HG03135 (cell line): ENCODE data around the gene WASHC4.
"Not testable (repeated sequence)": the region's sequence is repeated elsewhere in the genome, so short reads cannot be mapped to it uniquely, and the experiment has no call there.

ENCODE experiments used
- ATAC-seq: cut with Tn5 transposase; IDR thresholded peaks from one replicate; pipeline ENCODE4 v1.9.1; 2021; ENCODE audit warnings: mild to moderate bottlenecking, moderate library complexity; ENCODE audit not compliant: unreplicated experiment

WASHC4 gene

GRCh38 chr12:105158876-105159275 lies 51.3 kb downstream of the WASHC4 start:
- ATAC-seq = no peak

- ATAC-seq = no peak
These were observed 54.6 kb downstream of the WASHC4 start for GRCh38 chr12:105162174-105162573.

- ATAC-seq = no peak
These were observed 56.5 kb downstream of the WASHC4 start for GRCh38 chr12:105164068-105164467.

- ATAC-seq = no peak
These were observed 59.2 kb downstream of the WASHC4 start for GRCh38 chr12:105166736-105167135.

GRCh38 chr12:105167346-105167745 lies 59.8 kb downstream of the WASHC4 start:
- no peak for ATAC-seq

- ATAC-seq = no peak
These were observed 60.5 kb downstream of the WASHC4 start for GRCh38 chr12:105168006-105168405.

- ATAC-seq = no peak
These were observed 62.6 kb downstream of the WASHC4 start for GRCh38 chr12:105170139-105170538.

- ATAC-seq = no peak
These were observed 64.3 kb downstream of the WASHC4 start for GRCh38 chr12:105171691-105172436.

GRCh38 chr12:105175397-105175990 lies 68.0 kb downstream of the WASHC4 start:
- ATAC-seq = no peak

GRCh38 chr12:105177208-105177607 lies 69.7 kb downstream of the WASHC4 start:
- ATAC-seq = no peak

GRCh38 chr12:105179114-105179513 lies 71.6 kb downstream of the WASHC4 start:
- ATAC-seq = not testable (repeated sequence)

GRCh38 chr12:105183406-105183805 lies 75.9 kb downstream of the WASHC4 start:
- ATAC-seq = not testable (repeated sequence)

GRCh38 chr12:105183976-105184375 lies 76.4 kb downstream of the WASHC4 start:
- ATAC-seq = not testable (repeated sequence)

- ATAC-seq = no peak
These were observed 81.8 kb downstream of the WASHC4 start for GRCh38 chr12:105189293-105189692.

GRCh38 chr12:105190530-105190929 lies 83.0 kb downstream of the WASHC4 start:
- ATAC-seq = no peak

- ATAC-seq = no peak
These were observed 85.2 kb downstream of the WASHC4 start for GRCh38 chr12:105192624-105193225.

GRCh38 chr12:105194947-105195346 lies 87.4 kb downstream of the WASHC4 start:
- no peak for ATAC-seq

- ATAC-seq = no peak
These were observed 88.6 kb downstream of the WASHC4 start for GRCh38 chr12:105196090-105196489.

- no peak for ATAC-seq
These were observed 91.4 kb downstream of the WASHC4 start for GRCh38 chr12:105198961-105199360.

- no peak for ATAC-seq
These were observed 92.9 kb downstream of the WASHC4 start for GRCh38 chr12:105200385-105200784.

GRCh38 chr12:105201299-105201698 lies 93.8 kb downstream of the WASHC4 start:
- no peak for ATAC-seq

- ATAC-seq = no peak
These were observed 94.7 kb downstream of the WASHC4 start for GRCh38 chr12:105202202-105202601.
